DMS 273 treated with DMSO at 0.1 percent for 48 hours (cell line): ENCODE data around the gene HSPG2.

Experiments
- DNase-seq: peaks from one replicate; lab custom pipeline; 2025; lab: John Stamatoyannopoulos, UW

The HSPG2 gene

GRCh38 chr1:21898326-21899200, 38.5 kb downstream of the HSPG2 start:
- DNase-seq, result no peak

- DNase-seq, result no peak
Observed at GRCh38 chr1:21897844-21898243, 39.3 kb downstream of the HSPG2 start.

- DNase-seq, result no peak
Observed at GRCh38 chr1:21896652-21897532, 40.2 kb downstream of the HSPG2 start.

- no peak for DNase-seq
Observed at GRCh38 chr1:21896026-21896425, 41.1 kb downstream of the HSPG2 start.

GRCh38 chr1:21894034-21894881, 42.9 kb downstream of the HSPG2 start:
- DNase-seq, result no peak

- DNase-seq, result no peak
Observed at GRCh38 chr1:21893046-21893805, 43.9 kb downstream of the HSPG2 start.

GRCh38 chr1:21891621-21892479, 45.3 kb downstream of the HSPG2 start:
- no peak for DNase-seq

- DNase-seq, result no peak
Observed at GRCh38 chr1:21891081-21891480, 46.0 kb downstream of the HSPG2 start.

- no peak for DNase-seq
Observed at GRCh38 chr1:21888500-21888899, 48.6 kb downstream of the HSPG2 start.

GRCh38 chr1:21887796-21888195, 49.3 kb downstream of the HSPG2 start:
- no peak for DNase-seq

- no peak for DNase-seq
Observed at GRCh38 chr1:21887216-21887736, 49.8 kb downstream of the HSPG2 start.

- DNase-seq, result no peak
Observed at GRCh38 chr1:21886486-21887215, 50.5 kb downstream of the HSPG2 start.

GRCh38 chr1:21885236-21886037, 51.7 kb downstream of the HSPG2 start:
- DNase-seq, result no peak

GRCh38 chr1:21884456-21885235, 52.5 kb downstream of the HSPG2 start:
- DNase-seq, result no peak

- no peak for DNase-seq
Observed at GRCh38 chr1:21882721-21883415, 54.2 kb downstream of the HSPG2 start.

- DNase-seq, result no peak
Observed at GRCh38 chr1:21881250-21881649, 55.9 kb downstream of the HSPG2 start.

- no peak for DNase-seq
Observed at GRCh38 chr1:21880619-21880970, 56.5 kb downstream of the HSPG2 start.
